GM12865 (cell line): ENCODE data around the gene MYH10.

Experiments
- DNase-seq: peaks from one replicate; pipeline ENCODE4 v3.0.0; 2010; ENCODE audit warnings: low read depth
- H3K4me3 ChIP-seq: 2 replicates; pipeline ENCODE4 v1.5.1; 2011; ENCODE audit warnings: mild to moderate bottlenecking, low read depth, low read length, control low read depth
- TF ChIP-seq, protein P1 (sequence below): IDR thresholded peaks from 2 replicates; pipeline ENCODE4 v1.5.1; 2011; ENCODE audit warnings: low read length, control low read depth, low read depth, inconsistent platforms; ENCODE audit not compliant: insufficient read depth; ENCODE audit errors: missing control alignments

The MYH10 gene

GRCh38 chr17:8630227-8630801, at the start of gene MYH10:
Gene MYH10 (minus strand): TSS chr17:8630725. CDS start chr17:8623246, 7,479 bp downstream.
- H3K4me3 ChIP-seq = peak within 1 kb of the TSS; percentile 93
- TF ChIP-seq, protein P1, sequence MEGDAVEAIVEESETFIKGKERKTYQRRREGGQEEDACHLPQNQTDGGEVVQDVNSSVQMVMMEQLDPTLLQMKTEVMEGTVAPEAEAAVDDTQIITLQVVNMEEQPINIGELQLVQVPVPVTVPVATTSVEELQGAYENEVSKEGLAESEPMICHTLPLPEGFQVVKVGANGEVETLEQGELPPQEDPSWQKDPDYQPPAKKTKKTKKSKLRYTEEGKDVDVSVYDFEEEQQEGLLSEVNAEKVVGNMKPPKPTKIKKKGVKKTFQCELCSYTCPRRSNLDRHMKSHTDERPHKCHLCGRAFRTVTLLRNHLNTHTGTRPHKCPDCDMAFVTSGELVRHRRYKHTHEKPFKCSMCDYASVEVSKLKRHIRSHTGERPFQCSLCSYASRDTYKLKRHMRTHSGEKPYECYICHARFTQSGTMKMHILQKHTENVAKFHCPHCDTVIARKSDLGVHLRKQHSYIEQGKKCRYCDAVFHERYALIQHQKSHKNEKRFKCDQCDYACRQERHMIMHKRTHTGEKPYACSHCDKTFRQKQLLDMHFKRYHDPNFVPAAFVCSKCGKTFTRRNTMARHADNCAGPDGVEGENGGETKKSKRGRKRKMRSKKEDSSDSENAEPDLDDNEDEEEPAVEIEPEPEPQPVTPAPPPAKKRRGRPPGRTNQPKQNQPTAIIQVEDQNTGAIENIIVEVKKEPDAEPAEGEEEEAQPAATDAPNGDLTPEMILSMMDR = no peak
- DNase-seq = no peak

GRCh38 chr17:8679126-8679525, 48.6 kb upstream of the MYH10 start:
- TF ChIP-seq, protein P1 = no peak
- DNase-seq = no peak
- no peak overlapping the region for H3K4me3 ChIP-seq

DNA sequence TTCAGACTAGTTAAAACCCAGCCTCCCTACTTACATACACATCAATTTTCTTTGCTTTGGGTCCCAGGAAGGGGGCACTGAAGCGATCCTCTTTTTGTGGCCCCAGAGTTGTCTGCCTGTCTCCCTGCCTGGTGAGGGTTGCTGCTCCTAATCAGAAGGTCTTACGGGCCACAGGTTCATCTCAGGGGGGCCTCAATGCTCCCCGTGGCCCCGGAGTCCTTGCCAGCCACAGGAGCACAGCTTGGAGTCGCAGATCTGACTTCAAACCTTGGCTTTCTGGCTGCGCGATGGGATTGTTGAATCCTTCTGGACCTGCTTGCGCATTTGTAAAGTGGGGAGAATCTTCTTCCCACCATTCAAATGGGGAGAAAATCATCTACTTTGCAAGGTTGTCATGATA, 44.8 kb upstream of the MYH10 start:
- no peak for DNase-seq
- TF ChIP-seq, protein P1 = no peak
- H3K4me3 ChIP-seq = no peak overlapping the region

DNA sequence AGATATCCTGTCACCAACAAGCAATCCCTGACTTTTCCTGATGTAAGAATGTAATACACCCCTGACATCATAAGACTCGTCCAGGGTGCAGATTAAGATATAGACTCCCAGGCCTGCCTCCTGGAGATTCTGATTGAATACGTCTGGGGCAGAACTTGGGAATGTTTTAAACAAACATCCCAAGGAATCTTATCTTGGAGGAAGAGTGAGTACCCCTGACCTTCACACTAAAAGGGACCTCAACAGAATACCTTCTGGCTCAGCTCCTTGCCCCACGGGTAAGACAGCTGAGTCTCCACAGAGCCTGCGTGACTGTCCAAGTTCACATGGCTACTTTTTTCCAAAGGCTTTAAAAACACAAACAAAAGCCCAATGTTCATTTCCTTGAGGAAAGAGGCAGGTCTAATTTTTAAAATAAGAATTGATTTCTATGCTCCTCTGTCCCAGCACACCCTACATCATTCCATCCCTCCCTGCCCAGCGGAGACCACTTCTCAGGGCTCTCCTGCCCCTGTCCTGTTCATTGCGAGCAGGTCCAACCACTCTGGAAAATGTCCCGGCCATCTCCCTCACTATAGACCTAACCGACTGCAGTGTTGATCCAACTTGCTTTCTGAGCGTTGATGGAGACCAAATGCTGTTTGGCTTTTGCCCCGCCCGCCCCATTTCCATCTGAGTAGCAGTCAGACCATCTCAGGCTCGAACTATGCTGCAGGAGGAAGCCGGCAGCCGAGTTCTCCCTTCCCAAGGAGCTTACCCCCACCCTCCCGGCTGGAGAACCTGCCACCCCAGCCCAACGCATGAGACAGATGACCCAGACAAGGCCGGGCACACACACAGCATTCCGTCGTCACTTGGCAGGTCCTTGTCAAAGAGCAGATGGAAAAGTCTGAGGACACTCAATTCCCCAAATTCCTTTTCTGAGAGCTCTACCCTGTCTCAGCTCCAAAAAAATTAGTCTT, 44.1 kb upstream of the MYH10 start:
- DNase-seq = no peak
- H3K4me3 ChIP-seq = no peak overlapping the region
- TF ChIP-seq, protein P1 = no peak

DNA sequence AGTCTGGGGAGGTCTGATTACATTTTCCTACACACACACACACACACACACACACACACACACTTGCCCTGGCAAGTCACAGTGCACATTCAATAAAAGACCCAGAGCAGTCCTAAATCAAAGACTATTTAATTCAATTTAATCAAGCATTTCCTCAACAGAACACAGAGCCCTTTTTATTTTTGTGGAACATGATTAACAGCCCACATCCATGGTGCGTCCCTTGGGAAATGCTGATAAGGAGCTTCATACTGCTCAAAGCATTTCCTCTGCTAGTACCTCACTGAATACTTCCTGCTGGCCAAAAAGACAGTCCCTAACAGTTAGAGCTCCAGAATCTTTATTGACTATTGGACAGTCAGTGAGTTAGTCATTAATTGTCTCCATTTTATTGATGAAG, 43.1 kb upstream of the MYH10 start:
- TF ChIP-seq, protein P1 = no peak
- DNase-seq = no peak
- no peak overlapping the region for H3K4me3 ChIP-seq

DNA sequence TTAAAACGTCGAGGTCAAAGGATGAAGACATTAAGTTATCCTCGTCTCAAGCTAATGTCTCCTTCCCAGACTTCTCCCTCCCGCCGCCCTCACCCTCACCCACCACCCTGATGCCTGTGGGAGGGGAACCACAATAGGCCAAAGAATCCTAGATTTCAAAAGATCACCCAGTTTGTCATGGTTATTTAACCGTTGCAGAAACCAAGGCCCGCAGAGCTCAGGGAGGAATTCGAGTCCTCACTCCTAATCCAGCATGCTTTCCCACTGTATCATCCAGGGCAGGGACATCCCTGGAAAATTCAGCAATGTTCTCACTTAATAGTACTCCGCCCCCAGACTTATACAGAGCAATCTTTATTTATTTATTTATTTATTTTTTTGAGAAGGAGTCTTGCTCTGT, 41.8 kb upstream of the MYH10 start:
- no peak for DNase-seq
- TF ChIP-seq, protein P1 = no peak
- H3K4me3 ChIP-seq = no peak overlapping the region

- TF ChIP-seq, protein P1 = no peak
- H3K4me3 ChIP-seq = no peak overlapping the region
- no peak for DNase-seq
Measured at GRCh38 chr17:8670421-8670820, 39.9 kb upstream of the MYH10 start.
